SK-N-SH (cell line): Measurements from ENCODE around the gene ARHGEF11. TPM values are rescaled to one million over a fixed set of nuclear protein-coding genes. Genes with fewer than 3 reads are reported as not detected.

Source experiments
- CTCF ChIA-PET: fragments of 300-600, 350-600 bp; formaldehyde crosslinking; extraction: SDS; loops from one replicate; lab custom pipeline; 2021; lab: Yijun Ruan, JAX
- POLR2A ChIA-PET: fragments of 350-600 bp; sonication (Branson Sonifier 250); formaldehyde crosslinking; extraction: SDS; loops from one replicate; lab custom pipeline; 2020; ENCODE audit warnings: antibody characterized with exemption, inconsistent platforms; lab: Yijun Ruan, JAX
- DNase-seq: peaks from one replicate; pipeline ENCODE4 v3.0.0; 2012
- H2AFZ ChIP-seq: fragments of 200-600 bp; sonication (generic); 2 replicates; pipeline ENCODE4 v1.8.1; 2016; ENCODE audit warnings: antibody characterized with exemption, mild to moderate bottlenecking, low read depth
- H3F3A ChIP-seq: fragments of 200-600 bp; sonication (generic); replicated peaks from 2 replicates; pipeline ENCODE3; 2016; ENCODE audit warnings: antibody characterized with exemption, mild to moderate bottlenecking; ENCODE audit not compliant: insufficient read depth
- H3K27ac ChIP-seq, 2 experiments: fragments of 200-500 bp in 1 of 2; fragments of 200-600 bp in 1 of 2; sonication (Bioruptor generic) in 1 of 2; sonication (generic), shearing (Covaris generic) in 1 of 2; 2 replicates each; pipeline versions ENCODE4 v1.5.1 to v1.6.1; 2014 to 2016; ENCODE audit warnings: low read depth in 2 of 2, inconsistent platforms in 1 of 2, low read length in 1 of 2, mild to moderate bottlenecking in 1 of 2, mixed read lengths in 1 of 2
- H3K27me3 ChIP-seq: fragments of 200-600 bp; sonication (generic), shearing (Covaris generic); 2 replicates; pipeline ENCODE4 v1.6.1; 2016; ENCODE audit warnings: mixed run types; ENCODE audit not compliant: insufficient read depth
- H3K36me3 ChIP-seq, 2 experiments: fragments of 200-500 bp in 1 of 2; fragments of 200-600 bp in 1 of 2; sonication (Bioruptor generic) in 1 of 2; sonication (generic) in 1 of 2; replicated peaks in 1 of 2; 2 replicates each; pipeline versions ENCODE3 to v1.5.1; 2014 to 2016; ENCODE audit warnings: low read length in 1 of 2, mild to moderate bottlenecking in 1 of 2; ENCODE audit not compliant: insufficient read depth in 2 of 2, control insufficient read depth in 1 of 2
- H3K4me1 ChIP-seq, 2 experiments: fragments of 200-500 bp in 1 of 2; fragments of 200-600 bp in 1 of 2; sonication (Bioruptor generic) in 1 of 2; sonication (generic), shearing (Covaris generic) in 1 of 2; 2 replicates each; pipeline versions ENCODE4 v1.5.1 to v1.6.1; 2014 to 2016; ENCODE audit warnings: low read depth in 1 of 2, low read length in 1 of 2, mixed run types in 1 of 2; ENCODE audit not compliant: insufficient read depth in 2 of 2, control insufficient read depth in 1 of 2
- H3K4me2 ChIP-seq: fragments of 200-600 bp; sonication (generic), shearing (Covaris generic); 2 replicates; pipeline ENCODE4 v1.6.1; 2017; ENCODE audit warnings: mixed run types
- H3K4me3 ChIP-seq, 2 experiments: fragments of 200-500 bp in 1 of 2; fragments of 200-600 bp in 1 of 2; sonication (Bioruptor generic) in 1 of 2; sonication (generic), shearing (Covaris generic) in 1 of 2; 2 replicates each; pipeline versions ENCODE4 v1.5.1 to v1.8.1; 2014 to 2016; ENCODE audit warnings: low read depth in 2 of 2, inconsistent platforms in 1 of 2, low read length in 1 of 2, mild to moderate bottlenecking in 1 of 2, mixed read lengths in 1 of 2, moderate library complexity in 1 of 2
- H3K79me2 ChIP-seq: fragments of 200-600 bp; sonication (generic); 2 replicates; pipeline ENCODE4 v1.8.1; 2017; ENCODE audit warnings: mild to moderate bottlenecking; ENCODE audit not compliant: insufficient read depth
- H3K9ac ChIP-seq: fragments of 200-600 bp; sonication (generic); 2 replicates; pipeline ENCODE4 v1.6.1; 2017; ENCODE audit warnings: mixed run types
- H3K9me2 ChIP-seq: fragments of 200-600 bp; sonication (generic); 2 replicates; pipeline ENCODE4 v1.6.1; 2017; ENCODE audit warnings: mixed run types
- H3K9me3 ChIP-seq: fragments of 200-600 bp; sonication (generic); 2 replicates; pipeline ENCODE4 v1.6.1; 2017; ENCODE audit warnings: mixed run types, mild to moderate bottlenecking, moderate library complexity
- H4K20me1 ChIP-seq: fragments of 200-600 bp; sonication (generic); 2 replicates; pipeline ENCODE4 v1.6.1; 2017; ENCODE audit warnings: mild to moderate bottlenecking, mixed run types; ENCODE audit not compliant: insufficient read depth
- EP300 ChIP-seq, 2 experiments: IDR thresholded peaks; 2 replicates each; pipeline versions ENCODE4 v1.4.0 to v1.6.1; 2012; ENCODE audit warnings: borderline replicate concordance in 1 of 2, low read depth in 1 of 2, low read length in 1 of 2
- EZH2phosphoT487 ChIP-seq: fragments of 200-600 bp; sonication (generic); IDR thresholded peaks from 2 replicates; pipeline ENCODE4 v1.6.1; 2017; ENCODE audit warnings: low read depth, mixed run types, mild to moderate bottlenecking, antibody characterized with exemption, moderate library complexity, borderline replicate concordance
- FOSL2 ChIP-seq: IDR thresholded peaks from 2 replicates; pipeline ENCODE4 v1.4.0; 2012; ENCODE audit warnings: low read depth, mild to moderate bottlenecking, moderate library complexity, borderline replicate concordance
- GATA2 ChIP-seq: sonication (generic); formaldehyde crosslinking; IDR thresholded peaks from 2 replicates; pipeline ENCODE4 v1.5.0; 2020; ENCODE audit warnings: mild to moderate bottlenecking, missing genetic modification reagents
- MAX ChIP-seq: IDR thresholded peaks from 2 replicates; pipeline ENCODE4 v1.4.0; 2012; ENCODE audit warnings: low read depth
- NRF1 ChIP-seq: IDR thresholded peaks from 2 replicates; pipeline ENCODE4 v1.6.1; 2012; ENCODE audit warnings: low read depth, mild to moderate bottlenecking, low read length
- PBX3 ChIP-seq: IDR thresholded peaks from 2 replicates; pipeline ENCODE4; 2012
- POLR2AphosphoS5 ChIP-seq: IDR thresholded peaks from 2 replicates; pipeline ENCODE4 v1.6.1; 2012; ENCODE audit warnings: low read depth, low read length
- RAD21 ChIP-seq: IDR thresholded peaks from 2 replicates; pipeline ENCODE4 v1.6.1; 2012; ENCODE audit warnings: mild to moderate bottlenecking, low read length
- RFX5 ChIP-seq: IDR thresholded peaks from 2 replicates; pipeline ENCODE4 v1.6.1; 2012; ENCODE audit warnings: mild to moderate bottlenecking, improper control_type of control experiment, low read length
- SIN3A ChIP-seq: IDR thresholded peaks from 2 replicates; pipeline ENCODE4 v1.6.1; 2012; ENCODE audit warnings: low read depth, mild to moderate bottlenecking, low read length, moderate library complexity, borderline replicate concordance
- TCF12 ChIP-seq: IDR thresholded peaks from 2 replicates; pipeline ENCODE4 v1.4.0; 2012
- USF1 ChIP-seq: IDR thresholded peaks from 2 replicates; pipeline ENCODE4 v1.4.0; 2012; ENCODE audit warnings: low read depth, borderline replicate concordance
- USF2 ChIP-seq: fragments of 150-350 bp; IDR thresholded peaks from 2 replicates; pipeline ENCODE4 v1.6.1; 2017; ENCODE audit warnings: antibody characterized with exemption, low read length, low read depth, borderline replicate concordance
- ZBTB33 ChIP-seq: IDR thresholded peaks from 2 replicates; pipeline ENCODE4 v1.4.0; 2012; ENCODE audit warnings: low read depth, borderline replicate concordance
- WGBS: methylation state at CpG from one replicate; pipeline ENCODE4 v1.1.6; 2017; ENCODE audit warnings: low lambda C conversion rate; 5-methylcytosine and 5-hydroxymethylcytosine counted together
- polyA plus RNA-seq, 3 experiments: library from polyadenylated mRNA; depleted of rRNA; stranded (reverse); fragments of >200 nt; gene quantifications; 2 replicates each; pipeline ENCODE4 v1.2.3, GENCODE V29; 2012

ARHGEF11 gene
- polyA plus RNA-seq, 1 of the 3 experiments (the other 2 are of a cell fraction): 19.0 TPM

- TF ChIP-seq MAX (no peak), GATA2 (no peak), USF2 (no peak), NRF1 (no peak), PBX3 (no peak), POLR2AphosphoS5 (no peak)
Measured at GRCh38 chr1:156920233-156921052, 125.1 kb downstream of the ARHGEF11 start, which contains the start of gene LRRC71 (continued).

GRCh38 chr1:156914440-156914856, 131.1 kb downstream of the ARHGEF11 start:
- Histone ChIP-seq H2AFZ (no peak overlapping the region), H3K4me3 (no peak overlapping the region), H3K9me3 (peaks cover 3% of the 10 kb centered on the region; the same call in 1 of the 2 replicates), H3K4me2 (peak overlapping the region; percentile 15; the same call in 1 of the 2 replicates), H4K20me1 (no peaks in the 10 kb centered on the region), H3K27ac (peak overlapping the region in 1 of 2 experiments; percentile 94; a peak in 2 of 4 replicates), H3K9ac (no peak overlapping the region), H3K9me2 (no peaks in the 10 kb centered on the region), H3K79me2 (no peaks in the 10 kb centered on the region), H3K36me3 (no peaks in the 10 kb centered on the region), H3K27me3 (no peaks in the 10 kb centered on the region), H3K4me1 (peaks cover 11 to 42% of the 10 kb centered on the region in 2 experiments; a peak in 3 of 4 replicates), H3F3A (peaks cover 6% of the 10 kb centered on the region)
- ChIA-PET POLR2A (interaction anchor here (1.0 to 2.7 kb wide), 3 partner anchors 10 to 160 kb away, joined by 3 to 15 read pairs (median 3); no protein-coding TSS in a partner anchor), CTCF (interaction anchor here (1.0 to 6.9 kb wide), 8 partner anchors 12 to 225 kb away, joined by 3 to 182 read pairs (median 22); partner anchors contain the start of genes INSRR, LRRC71 and NTRK1)
- no peak for DNase-seq
- 45% methylated on average over 9 of the region's 9 CpGs for WGBS
- TF ChIP-seq RFX5: no peak
- 0 out of 2 replicates have a peak, but pooled peaks have one; percentile 54 for TF ChIP-seq MAX
- TF ChIP-seq EP300 (IDR thresholded peaks at IDR 0.05; ENCODE audit: borderline replicate concordance in 1 of 2, low read depth in 1 of 2, low read length in 1 of 2): no peak; a peak in 1 of 4 replicates
- no peak for TF ChIP-seq USF1
- 0 out of 2 replicates have a peak, but pooled peaks have one; percentile 27 for TF ChIP-seq TCF12
- TF ChIP-seq EZH2phosphoT487: no peak
- no peak for TF ChIP-seq RAD21
- peak; percentile 19; the same call in 1 of the 2 replicates for TF ChIP-seq PBX3
- peak; percentile 74 for TF ChIP-seq FOSL2
- TF ChIP-seq SIN3A: no peak
- TF ChIP-seq ZBTB33: no peak
